Measurements from ENCODE around the gene CYP46A1.

Gene CYP46A1

DNA sequence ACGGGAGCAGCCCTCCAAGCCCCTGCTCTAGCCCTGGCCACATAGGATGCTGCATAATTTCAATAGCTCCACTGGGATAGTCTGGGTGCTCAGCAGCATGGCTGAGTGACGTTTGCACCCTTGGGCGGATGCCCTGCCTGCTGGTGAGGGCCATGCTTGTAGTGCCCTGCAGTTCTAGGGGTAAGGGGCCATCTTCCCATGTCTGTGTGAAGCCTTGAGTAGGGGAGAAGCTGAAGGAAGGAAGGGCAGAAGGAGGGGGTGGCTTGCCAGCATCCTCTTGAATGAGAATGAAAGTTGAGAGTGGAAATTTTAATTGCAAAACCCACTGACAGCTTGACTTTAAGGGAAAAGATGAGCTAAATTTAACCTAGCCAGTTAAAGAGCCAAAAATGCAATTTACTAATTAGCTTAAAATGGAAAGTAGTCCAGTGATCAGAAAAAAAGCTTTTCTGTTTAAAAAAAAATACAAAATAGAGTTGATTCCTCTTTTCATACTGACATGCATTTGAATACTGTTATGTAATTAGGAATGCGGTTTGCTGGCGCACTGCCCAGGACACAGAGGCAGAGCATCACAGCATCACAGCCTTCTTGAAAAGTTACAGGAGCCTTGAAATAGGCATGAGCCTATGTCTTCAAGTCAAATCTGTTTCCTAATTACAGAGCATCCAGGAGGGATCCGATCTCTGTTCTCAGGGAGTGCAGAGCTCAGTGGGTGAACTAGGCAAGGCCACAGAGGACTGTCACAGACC, 90.6 kb downstream of the CYP46A1 start:
- DNase-seq (ENCODE audit: extremely low read depth in 1 of 2, low read depth in 1 of 2), result no peak

- DNase-seq (ENCODE audit: extremely low read depth in 1 of 2, low read depth in 1 of 2), result no peak
Observed at GRCh38 chr14:99775351-99775750, 91.3 kb downstream of the CYP46A1 start.
